ENCODE results near the gene HOMER1.
"Not testable (repeated sequence)": the region's sequence is repeated elsewhere in the genome, so short reads cannot be mapped to it uniquely, and the experiment has no call there.

Gene HOMER1

DNA sequence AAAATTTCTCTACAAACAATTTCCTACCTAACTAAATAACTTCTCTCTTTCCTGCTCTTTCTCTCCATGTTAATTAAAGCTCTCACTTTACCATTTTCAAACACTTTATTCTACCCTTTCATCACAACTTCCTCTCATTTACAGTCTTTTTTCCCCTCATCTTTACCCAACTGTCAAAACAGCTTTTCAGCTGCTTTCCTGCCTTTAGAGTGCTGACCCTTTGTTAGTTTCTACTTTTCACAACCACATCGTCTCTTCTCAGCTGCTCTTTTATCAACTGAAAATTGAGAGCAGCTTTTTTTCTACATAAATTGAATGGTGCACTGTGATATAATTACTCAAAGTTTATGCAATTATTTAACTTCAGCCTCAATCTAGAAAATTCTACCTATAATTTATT lies 3.1 kb upstream of the HOMER1 start:
- no peak for DNase-seq

GRCh38 chr5:79516331-79516730 lies 2.4 kb upstream of the HOMER1 start:
- DNase-seq: not testable (repeated sequence)

DNA sequence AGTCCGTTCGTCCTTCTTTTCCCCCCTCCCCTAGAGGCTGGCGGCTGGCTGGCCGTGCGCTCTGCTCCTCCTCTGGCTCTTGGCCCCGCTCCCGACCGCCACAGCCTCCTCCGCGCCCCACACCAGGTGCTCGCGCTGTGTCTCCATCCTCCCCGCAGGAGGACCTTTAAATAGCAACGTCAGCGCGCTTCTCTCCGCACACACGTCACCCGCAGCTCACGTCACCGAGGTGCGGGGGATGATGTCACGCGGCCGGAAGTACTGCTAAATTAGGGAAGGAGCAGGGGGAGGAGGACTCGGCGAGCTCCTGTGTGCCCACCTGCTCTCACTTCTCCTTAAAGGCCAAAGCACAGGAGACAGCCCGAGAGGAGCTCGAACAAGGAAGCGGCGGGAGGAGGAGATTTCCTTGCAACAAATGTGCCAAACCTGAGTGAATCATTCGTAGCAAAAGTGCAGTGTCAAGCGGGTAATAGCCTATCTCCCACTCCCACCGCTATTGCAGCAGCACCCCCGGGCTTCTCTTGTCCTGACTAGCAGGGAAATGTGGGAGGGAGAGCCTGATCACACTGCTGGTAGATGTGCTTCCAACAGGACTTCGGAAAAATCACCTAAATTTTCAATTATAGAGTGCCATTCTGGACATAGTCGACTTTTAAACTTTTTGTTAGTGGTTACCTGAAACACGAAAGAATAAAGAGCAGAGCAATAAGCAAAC lies 614 bp upstream of the HOMER1 start:
- DNase-seq: peak; percentile 92

DNA sequence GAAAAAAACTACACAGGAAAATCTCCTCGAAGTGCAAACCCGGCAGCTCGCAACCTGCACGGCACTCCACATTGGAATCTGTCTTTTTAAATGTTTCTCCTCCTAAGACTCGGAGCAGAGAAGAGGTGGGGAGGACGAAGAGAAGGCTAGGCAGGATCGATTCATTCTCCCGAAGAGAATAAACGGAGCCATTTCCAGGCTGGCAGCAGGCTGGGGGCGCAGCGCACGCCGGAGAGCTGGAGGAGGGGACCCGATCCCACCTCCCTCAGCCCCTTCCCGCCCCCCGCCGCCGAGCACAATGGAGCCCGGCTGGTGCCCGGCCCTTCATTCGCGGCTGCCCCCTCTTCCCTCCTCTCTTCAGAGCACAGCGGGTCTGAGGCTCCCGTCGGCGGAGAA lies 628 bp downstream of the HOMER1 start:
- DNase-seq: no peak

DNA sequence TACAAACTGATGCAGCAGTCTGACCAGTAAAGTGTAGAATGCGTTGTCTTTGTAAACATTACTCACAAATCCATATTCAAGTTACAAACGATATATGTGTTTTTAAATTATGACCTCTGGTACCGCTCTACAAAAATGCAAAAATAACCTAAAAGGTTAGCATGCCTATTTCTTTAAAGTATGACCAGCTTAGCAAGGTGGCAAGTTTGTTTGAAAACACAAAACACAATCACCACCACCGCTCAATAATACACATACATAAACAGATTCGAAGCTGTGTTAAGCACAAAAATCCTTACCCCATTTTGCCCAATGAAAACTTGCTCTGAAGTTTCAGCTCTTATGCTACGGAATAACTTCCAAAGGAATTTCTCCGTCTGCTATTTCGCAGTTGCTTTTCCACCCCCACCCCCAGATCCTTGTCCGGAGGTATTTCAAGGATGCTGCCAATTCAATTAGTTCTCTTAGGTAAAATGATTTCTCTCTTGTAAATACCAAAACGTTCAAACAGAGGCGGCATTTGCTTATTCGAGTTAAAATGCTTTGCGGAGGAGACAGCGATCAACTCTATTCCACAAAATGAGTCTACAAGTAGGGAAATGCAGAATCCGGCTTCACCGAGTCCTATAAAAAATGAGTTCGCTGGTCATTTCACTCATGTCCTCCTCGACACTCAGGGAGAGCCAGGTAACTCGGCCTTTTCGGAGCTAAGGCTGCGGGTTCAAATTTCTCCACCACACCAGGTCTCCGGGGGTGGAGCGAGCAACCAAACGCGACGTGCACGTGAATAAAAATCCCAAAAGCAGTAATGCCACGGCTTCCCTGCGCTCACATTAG lies 1.2 kb downstream of the HOMER1 start:
- no peak for DNase-seq

DNA sequence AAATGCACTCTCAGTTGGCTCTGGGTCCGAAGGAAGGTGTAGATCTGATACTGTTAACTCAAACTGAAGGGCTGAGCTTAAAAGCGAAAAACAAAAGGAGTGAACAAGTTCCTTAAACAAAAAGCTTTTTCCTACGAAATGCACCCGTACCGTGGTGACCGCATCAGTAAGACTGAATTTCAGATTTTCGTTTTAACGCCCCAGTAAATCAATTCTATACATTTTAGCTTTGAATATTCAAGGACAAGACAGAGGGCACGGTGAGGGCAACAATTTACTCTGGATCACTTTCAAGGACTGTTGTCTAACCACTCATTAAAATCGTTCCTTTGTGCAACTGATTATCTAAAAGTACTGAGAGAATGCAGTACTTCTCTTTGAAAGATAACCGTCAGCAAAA lies 1.9 kb downstream of the HOMER1 start:
- no peak for DNase-seq

- DNase-seq: no peak
Measured at GRCh38 chr5:79510638-79511037, 3.3 kb downstream of the HOMER1 start.

GRCh38 chr5:79509244-79509885 lies 4.6 kb downstream of the HOMER1 start:
- no peak for DNase-seq

DNA sequence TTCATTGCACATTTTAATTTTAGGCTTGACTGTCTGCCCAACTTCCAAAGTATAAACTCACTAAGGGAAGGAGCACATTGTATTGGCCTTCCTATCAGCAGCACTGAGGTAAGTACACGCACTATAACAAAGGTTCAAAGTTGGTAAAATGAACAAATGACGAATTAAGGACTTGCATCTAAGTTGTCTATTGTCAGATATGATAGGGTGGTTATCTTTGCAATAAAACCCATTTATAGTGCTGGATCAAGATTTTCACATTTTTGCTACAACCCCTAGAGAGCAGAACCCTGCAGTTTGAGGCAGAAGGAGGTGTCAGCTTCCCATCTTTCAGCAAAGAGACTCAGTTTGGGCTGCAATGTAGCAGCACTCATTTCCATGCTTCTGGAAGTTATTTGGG lies 5.1 kb downstream of the HOMER1 start:
- DNase-seq: no peak

DNA sequence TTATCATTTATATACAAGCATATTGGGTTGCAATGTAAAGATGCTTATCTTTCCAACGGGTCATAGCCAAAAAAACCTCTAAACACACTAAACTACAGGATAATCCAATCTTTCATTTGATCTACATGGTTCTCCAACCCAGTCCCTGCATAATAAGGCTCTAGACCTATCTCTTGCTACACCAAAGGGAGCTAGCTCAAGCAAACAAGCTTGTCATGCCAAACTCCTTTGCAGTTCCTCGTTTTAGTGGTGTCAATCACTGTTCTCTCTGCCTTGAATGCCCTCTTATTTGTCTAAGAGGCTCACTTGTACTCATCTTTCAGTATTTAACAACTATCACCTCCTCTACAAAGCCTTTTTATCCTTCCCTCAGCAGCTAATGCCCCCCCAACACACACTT lies 5.6 kb downstream of the HOMER1 start:
- no peak for DNase-seq

DNA sequence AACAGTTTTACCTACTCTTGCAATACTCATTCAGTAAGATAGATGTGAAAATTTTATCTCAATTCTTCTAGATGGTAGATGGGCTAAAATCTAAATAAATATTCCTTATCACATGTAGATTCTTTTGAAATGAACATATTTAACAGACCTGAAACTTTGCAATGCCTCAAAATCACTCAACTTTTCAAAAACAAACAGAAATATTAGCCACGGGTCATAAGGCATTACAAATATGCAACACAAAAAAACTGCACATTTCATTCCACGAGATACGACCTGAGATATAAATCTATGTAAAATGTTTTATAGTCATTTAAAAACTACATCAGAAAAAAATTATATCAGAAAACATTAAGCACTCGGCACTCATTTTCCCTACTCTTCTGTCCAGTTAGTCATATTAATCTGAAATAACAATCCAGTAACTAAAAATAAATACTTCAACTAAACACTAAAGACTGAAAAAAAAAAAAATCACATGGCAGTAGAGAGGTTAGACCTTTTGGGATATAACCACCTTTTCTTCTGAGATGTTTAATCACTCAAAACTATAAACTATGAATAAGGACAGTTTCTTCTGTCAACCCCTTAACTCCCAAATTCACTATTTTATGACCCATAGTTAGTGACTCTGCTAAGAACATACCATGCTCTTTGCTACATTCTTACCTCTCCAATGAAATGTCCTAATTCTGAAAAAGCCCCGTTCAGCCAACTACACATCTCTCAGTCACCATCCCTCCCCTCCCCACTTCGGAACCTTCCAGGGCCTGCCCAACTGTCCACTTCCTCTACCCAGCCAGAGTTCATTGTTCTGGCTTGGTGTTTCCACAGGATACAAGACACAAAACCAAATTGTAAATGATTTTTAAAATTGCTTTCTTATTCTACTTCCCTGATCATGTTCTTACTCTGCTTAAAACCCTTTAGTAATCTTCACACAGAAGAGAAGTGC lies 6.4 kb downstream of the HOMER1 start:
- no peak for DNase-seq

GRCh38 chr5:79505138-79505537 lies 8.8 kb downstream of the HOMER1 start:
- no peak for DNase-seq

- no peak for DNase-seq
Measured at GRCh38 chr5:79503794-79504495, 10.0 kb downstream of the HOMER1 start.

- no peak for DNase-seq
Measured at GRCh38 chr5:79499640-79500273, 14.2 kb downstream of the HOMER1 start.

DNA sequence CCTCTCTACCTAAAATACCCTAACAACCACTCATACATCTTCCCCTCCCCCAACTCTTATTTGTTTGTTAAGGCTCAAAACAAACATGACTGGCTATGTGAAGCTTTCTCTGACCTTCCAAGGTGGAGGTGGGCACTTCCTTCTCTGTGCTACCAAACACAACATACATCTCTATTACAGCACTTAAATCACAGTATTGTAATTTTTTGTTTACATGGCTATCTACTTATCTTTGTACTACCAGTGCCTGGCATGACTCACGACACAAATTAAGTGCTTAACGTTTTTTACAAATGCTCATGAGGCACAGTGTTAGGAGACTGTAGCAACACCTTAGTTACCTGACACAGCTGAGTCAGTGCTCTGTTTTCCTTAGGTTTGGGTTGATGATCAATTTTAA lies 18.6 kb downstream of the HOMER1 start:
- no peak for DNase-seq

DNA sequence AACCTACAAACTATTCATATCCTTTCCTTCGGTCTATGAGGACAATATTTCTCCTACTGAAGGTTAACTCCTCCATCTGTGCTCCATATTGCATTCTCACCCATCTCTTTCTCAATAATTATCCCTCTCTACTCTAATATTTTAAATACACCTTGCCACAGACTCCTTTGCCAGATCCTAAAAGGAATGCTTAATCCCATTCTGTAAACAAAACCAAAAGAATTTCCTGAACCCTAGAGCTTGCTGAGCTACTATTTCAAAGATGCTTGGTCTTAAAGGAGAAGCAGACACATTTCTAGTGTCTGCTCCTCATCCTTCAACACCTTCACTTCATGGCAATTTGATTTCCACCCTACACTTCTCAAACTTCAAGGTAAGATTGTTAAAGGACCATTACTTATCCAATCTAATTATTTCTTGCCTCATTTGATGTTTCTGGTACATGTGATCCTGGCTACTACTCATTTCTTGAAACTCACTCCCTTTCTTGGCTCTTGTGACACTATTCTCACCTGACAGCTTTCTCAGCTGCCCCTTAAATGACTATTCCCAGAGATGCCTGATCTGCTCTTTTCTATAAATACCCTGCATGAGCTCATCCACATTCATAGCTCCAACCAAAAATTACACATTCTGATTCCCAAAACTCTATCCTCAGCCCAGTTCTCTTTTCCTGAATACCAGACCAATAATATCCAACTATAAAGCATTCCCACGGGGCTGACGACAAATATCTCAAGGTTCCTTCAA lies 20.2 kb downstream of the HOMER1 start:
- DNase-seq: no peak

DNA sequence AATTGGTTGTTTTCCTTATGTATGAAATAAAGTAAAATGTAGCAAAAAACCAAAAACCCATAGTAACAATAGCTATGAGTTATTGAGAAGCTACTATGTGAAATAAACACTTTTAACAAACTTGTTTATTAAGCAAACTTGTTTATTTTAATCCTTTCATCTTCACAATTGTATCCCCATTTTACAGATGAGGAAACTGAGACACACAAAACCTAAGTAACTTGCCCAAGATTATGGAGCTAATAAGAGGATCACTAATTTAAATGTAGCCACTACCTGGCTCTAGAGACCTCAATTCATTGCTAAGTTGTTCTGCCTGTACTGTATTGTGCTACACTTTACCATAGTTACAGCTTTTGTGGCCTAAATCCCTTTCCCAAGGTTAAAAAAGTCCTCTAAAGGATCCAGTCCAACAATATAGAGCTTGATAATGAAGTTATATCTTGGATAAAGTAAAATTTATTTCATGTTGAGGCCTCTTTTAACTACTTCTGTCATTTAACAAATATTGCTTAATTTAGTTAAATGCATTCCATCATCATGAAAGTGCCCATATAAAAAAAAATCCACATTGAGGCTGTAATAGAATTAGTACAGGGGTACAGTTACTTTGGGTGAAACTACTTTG lies 22.1 kb downstream of the HOMER1 start:
- no peak for DNase-seq

DNA sequence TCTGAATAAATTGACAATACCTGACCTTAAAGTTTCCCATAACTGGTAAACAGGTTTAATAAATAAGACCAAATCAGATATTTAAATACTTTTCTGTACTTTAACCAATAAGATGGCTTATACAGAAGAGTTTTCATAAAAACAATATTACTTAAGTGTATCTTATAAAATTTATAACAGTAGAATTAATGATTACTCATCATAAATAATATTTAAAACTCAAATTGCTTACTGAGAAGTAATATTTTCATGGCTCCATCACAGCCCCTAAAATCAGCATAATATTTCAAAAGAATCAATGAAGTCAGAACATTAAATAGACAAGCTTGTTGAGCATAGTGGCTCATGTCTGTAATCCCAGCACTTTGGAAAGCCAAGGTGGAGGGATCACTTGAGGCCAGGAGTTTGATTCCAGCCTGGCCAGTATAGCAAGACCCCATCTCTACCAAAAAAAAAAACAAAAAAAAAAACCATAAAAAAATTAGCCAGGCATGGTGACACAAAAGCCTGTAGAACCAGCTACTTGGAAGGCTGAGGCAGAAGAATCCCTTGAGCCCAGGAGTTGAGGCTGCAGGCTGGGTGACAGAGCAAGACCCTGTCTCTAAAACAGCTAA lies 23.5 kb downstream of the HOMER1 start:
- DNase-seq: no peak

- DNase-seq: no peak
Measured at GRCh38 chr5:79489773-79490172, 24.2 kb downstream of the HOMER1 start.

- no peak for DNase-seq
Measured at GRCh38 chr5:79488775-79489174, 25.2 kb downstream of the HOMER1 start.
